Fibroblast of skin of scalp (primary cell): ENCODE measurements around the gene AGBL1.

Experiments used
- DNase-seq: peaks from one replicate; pipeline ENCODE4 v3.0.0-alpha.2; 2013

AGBL1 gene

DNA sequence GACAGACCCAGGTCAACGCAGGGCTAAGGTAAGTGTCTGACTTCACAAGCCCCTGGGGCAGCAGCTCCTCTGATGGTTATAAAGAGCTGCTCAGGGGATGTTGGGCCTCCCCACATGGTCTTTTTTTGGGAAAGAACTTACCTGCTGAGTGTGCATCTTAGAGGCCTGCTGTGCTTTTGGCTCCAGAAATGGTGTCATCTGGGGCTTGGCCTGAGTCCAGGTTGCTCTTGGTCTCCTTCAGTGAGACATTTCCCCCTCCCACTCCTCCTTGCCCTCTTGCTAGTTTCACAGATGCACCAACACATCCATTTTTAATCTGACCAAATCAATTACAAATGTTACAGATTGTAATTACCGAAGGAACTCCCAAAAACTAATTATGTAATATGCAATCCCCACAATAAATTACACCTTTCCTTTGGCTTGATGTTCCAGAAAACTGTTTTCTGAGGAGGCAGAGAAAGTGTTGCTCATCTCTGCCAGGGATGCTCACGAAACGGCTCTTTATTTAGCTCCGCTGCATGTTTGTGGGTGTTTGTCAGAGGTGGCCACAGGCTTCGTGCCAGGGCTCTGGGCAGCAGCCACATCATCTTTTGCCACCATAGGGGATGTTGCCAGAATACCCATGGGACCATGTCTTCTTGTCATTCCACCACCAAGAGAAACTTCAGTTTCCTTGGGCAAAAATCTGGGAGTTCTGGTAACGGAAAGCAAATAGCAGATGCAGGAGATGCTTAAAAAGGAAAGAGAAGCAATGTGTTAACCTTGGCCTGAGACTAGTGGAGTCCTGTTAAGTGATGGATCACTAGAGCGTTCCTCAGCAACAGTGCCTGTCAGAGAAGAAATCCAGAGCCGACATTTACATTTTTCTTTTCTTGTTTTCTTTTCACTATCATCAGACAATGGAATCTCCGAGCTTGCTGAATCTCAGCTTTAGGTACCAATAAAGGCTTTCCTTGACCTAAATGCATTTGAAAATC, 799.9 kb downstream of the AGBL1 start:
- DNase-seq, result peak; percentile 39

DNA sequence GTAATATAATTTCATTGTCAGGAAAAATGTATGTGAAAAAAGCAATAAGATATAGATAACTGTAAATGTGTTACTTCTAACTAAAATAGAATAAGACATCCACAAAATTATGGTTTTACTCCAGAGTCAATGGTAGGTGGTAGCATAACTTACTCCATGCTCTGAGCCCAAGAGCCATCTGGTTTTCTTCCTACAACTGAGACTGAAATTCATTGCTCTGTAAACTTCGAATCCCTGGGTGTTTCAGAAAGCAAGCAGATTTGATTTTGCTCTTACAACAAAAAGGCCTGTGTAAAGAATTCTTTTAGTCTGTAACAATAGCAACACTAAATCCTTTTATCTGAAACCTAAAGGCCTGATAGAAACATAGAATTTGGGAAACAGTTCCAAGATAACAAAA, 805.9 kb downstream of the AGBL1 start:
- DNase-seq, result no peak

DNA sequence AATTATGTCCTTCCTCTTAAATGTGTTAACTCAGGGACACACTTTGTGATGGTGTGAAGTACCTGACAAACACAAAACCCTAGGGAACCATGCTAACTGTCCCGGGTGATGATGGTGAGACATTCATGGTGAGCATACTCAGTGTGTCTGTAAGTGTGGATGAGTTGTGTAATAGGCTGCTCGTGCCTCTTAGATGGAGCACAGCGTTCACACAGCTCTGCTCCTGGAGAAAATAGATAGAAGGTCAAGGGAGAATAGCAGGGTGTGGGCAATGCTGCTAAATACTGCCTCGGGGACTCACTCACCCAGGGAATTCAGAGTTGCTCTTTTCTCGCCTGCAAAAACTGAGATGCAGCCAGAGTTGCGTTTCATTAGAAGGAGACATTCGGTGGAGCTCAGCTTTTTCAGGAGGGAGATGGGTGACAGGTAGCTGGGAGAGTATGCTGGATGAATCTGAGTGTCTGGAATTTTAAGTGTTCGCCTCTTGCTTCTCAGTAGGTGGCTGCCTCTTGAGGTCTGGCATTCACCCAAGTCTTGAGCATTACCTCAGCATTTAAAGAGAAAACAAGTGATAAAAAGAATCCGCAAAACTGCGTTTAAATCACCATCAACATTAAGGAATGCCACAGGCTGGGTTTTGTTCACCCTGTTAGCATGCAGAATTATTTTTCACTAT, 813.2 kb downstream of the AGBL1 start:
- DNase-seq, result peak; percentile 64

DNA sequence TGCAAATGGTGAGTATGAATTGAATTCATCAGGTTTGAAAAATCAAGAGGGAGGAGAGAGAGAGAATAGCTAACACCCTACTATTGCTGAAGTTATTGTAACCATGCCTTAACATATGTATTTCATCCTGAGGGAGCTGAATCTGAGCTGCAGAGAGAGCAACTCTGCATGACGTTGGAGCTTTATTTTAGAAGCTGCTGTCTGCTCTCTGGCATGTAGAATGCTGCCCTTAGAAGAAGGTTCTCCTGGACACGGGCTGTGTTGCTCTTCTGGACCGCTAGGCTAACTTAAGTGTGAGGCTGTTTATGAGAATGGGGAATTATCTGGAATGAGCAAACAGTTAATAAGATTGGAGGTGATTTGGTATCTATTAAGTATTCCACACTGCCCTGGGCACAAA, 814.6 kb downstream of the AGBL1 start:
- DNase-seq, result no peak

DNA sequence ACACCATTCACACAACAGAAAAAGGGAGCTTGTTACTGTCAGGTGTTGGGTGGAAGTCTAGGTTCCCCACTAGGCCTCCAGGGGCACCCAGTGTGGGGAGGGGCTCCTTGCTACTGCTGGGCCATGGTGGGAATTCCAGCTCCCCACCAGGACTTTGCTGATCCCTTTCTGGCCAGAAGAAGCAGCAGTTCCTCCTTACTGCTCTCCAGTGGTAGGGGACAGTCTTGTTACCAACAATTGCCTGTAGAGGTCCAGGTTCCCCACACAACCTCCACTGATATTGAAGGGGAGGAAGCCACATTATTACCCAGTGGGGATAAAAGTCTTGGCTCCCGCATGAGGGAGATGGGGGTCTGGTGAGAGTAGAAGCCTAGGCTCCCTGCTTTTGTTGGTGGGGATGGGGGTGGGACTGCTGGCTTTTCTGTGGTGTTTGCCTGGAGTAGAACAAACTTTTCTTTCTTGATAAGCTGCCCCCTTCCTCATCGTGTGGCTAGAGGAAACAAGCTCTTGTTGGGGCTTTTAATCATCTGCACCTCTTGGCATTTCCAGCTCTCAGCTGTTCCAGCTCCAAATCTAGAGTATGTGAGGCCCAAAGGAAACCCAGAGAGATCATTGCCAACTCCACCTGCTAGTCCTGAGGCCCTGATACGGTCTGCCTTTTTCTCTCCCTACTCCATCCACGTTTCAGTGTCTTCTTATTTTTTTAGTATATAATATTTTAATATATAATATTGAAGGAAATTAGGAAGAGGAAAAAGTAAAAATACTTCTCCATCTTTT, 824.2 kb downstream of the AGBL1 start:
- no peak for DNase-seq

DNA sequence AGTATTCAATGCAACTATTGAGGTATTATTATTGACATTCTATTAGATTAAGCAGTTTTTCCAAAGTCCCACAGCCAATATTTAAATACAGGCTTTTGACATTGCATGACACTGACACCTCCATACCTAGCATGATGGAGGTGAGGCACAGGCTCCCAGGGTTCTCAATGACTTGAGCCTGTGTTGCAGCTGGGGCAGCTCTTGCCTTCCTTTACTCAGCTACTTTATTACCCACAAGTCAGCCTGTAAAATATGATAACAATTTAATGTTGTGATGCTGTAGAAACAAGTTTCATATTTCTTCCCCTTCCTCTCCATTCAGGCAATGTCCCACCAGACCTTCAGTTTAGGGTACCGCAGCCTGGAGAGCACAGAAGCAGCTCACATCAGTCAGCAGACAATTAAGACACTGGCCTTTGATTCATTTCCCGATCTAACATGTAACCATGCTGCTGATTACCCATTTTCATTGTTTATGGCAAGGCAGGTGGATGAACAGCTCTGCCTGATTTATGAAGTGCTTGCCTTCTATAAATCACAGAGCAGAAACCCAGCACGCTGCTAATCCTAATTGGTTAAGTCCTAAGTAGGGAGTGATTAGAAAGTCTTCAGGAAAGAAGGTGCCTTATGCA, 826.1 kb downstream of the AGBL1 start:
- DNase-seq, result no peak

DNA sequence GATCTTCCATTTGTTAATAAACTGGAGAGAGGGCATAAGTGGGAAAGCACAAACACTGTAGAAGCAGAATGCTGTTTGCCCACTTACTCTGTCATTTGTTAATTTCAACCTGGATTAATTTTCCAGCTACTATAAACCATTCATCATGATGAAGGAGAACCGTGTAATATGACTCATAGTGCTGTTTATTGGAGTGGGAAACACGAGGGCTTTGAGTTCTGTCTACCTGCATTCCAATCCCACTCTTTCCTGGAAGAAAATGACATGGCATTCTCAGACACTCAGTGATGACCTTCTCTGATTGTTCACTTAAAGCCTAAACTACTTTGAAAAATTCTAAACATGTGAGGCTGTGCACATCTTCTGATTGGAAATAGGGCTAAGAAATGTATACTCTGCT, 826.7 kb downstream of the AGBL1 start:
- DNase-seq, result no peak

DNA sequence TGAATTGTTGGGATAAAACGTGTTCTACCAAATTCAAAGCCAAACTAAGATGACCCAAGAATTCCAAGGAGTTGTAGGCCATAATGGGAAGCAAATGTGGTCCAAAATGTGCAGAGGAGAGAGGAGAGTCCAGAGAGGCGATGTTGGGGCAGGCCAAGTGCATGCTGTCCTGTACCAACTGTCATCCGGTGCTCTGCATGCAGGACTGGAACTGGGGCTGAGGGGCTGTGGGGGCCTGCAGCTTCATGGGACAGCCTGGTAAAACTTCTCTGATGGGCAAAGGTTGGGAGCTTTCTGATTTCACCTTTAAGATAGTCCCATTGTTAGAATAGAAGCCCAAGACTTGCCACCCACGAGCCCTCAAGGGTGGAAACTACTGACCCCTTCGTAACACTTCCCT, 831.4 kb downstream of the AGBL1 start:
- no peak for DNase-seq

DNA sequence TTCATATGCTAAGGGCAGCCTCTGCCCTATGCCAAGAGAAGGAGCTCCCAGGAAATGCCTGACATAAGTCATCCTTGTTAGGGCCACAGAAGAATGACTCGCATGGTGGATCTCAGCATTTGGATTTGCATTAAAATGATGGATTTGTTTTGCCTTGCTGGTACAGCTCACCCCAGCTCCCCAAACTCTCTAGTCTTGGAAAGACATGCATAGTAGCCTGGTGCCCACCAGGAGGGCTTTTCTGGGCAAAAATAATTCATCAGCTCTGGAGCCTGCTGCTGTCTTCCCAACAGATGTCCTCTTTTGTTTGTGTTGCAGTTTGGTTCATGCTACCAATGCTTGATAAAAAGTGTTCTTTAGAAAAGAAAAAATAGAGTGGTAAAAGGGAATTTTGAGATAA, 833.0 kb downstream of the AGBL1 start:
- no peak for DNase-seq

DNA sequence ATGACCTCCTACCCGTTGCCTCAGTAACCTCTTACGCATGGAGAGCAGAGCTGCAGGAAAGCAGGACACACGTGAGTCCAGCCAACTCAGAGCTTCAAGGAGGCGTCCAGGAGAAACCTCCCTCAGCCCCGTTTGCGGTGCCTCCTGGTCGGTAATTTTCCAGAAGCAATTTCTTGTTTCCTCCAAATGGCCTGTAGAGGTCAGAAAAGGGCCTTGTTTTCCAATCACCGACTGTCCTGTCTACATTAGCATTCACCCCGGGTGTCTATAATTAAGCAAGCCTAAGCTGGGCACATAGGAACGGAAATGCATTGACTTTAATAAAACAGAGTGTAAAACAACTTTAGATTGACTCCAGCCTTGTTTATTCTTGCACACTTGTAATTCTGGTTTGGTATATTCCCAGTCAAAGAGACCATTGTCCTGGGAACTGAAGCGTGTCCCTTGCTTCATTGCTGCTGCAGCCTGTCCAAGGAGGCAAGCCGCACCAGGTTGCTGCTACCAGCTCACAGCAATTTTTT, 836.2 kb downstream of the AGBL1 start:
- DNase-seq, result peak; percentile 63

DNA sequence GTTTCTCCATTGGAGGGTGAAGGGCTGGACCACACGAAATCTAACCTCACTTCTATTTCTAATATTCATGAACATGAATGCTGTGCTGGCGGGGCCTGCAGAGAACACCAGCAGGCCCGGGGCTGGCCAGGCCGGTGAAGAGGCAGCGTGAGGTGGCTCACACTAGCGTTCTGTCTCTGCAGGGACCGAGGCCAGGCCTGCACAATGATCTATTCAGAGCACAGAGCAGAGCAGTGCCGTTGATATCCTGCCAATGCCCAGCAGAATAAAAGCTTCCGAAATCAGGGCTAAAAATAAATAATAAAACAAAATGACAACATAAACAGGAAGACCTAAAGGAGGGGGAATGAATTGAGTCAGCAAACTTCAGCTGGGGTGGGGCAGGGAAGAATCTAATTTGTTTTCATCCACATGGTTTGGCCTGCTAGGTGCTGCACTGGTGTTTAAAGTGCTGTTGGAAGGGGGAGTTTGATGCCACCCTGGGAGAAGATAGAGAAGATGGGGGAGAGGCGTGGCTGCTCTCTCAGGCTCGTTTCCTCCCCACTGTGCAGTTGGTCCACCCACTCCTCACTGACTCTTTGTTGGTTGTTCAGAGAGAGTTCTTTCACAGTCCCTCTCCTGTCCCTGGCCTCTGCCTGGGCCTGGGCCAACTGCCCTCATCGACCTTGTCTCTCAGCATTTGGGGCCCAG, 837.1 kb downstream of the AGBL1 start:
- DNase-seq, result no peak

DNA sequence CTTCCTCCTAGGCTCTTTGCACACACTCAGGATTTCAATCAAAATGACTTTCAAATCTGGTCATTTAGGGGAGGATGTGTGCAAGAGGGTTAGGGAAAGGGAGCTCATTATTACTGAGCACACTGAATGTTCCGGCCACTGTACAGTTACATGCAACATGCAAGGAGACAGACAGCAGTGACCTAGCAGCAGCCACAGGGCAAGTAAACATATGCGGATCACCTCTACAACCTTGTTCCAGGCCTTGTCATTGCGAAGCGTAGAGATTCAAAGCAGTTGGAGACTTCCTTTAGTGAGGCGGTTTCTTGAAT, 837.6 kb downstream of the AGBL1 start:
- DNase-seq, result no peak

DNA sequence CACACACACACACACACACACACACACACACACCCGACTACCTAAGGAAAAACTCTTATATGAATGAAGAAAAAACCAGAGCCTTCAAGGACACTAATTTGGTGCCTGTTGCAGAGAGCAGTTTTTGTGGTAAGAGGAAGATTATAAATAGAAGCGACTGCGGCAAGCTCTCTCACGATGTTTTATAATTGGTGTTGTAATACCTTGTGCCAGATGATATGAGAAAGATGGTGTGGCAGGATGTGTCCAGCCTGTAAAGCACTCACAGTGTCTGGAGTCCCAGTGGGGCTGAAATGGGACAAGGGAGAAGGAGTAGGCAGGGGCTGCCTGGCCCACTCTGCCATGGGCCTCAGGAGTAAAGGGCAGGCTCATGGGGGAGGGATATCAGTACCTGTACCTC, 839.9 kb downstream of the AGBL1 start:
- no peak for DNase-seq

DNA sequence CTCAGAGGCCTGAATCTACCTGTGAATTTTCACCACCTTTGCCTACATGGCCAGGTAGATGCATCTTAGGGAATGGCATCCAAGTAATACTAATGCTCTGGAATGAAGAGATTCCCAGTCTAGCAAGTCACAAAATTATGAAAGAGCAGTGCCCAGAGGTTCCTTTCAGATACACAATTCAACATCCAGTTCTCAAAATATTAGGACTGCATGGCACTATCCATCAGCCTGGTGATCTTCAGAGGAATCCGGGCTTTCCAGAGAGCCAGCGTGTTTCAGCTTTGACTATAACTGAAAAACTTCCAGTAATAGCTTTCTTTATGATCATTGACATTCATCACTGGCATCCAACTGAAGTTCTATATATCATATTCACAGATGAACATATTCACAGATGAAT, 849.8 kb downstream of the AGBL1 start:
- DNase-seq, result no peak

DNA sequence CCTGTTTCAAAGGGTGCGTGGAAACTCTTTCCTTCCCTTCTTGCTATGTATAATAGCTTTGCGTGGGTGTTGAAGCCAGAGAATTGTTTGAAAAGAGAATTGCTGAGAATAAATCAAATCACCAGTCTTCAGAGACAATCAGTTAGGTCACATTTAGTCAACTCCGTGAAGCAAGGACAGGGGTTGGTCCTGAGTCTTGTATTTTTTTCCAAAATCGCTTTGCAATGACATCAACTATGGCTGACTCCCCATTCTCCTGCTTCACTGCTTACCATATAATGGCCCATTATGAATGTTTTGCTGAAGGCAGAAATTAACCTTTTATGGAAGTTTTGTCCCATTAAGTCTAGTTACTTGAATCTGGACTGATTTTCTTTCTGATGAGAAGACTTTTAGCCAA, 852.8 kb downstream of the AGBL1 start:
- no peak for DNase-seq

DNA sequence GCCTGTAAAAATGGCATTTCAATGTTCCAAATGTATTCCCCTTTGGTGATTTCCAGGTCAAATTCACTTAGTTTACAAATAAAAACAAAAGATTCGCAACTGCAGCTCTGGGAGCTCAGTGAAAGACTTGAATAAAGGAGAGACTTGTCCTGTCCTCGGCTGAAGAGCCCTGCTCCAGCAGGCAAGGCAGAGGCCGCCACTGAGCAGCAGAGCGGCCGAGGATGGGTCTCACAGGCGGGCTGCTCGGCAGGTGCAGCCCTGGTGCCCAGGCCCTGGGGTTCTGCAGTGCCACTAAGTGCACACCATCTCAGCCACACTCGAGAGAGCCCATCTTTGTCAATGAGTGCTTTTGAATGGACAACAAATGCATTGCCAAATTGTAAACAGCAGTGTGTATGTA, 856.2 kb downstream of the AGBL1 start:
- no peak for DNase-seq

DNA sequence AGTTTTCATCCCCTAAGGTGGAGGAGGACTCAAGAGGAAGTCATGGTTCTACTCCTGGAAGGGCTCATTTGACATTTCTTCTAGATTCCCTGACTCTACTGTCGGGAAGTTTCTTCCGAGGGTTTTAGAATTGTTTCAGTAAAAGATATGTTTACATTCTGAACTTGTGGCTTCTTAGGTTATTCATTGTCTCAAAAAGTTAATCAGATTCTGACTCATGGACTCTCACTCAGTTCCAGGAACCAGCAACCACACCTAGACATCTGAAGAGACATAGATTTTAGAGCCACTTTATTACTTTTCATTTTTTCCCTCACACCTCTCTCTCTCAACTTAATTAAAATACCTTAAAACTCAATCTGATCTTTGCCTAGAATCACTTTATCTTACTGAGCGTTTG, 862.6 kb downstream of the AGBL1 start:
- no peak for DNase-seq

DNA sequence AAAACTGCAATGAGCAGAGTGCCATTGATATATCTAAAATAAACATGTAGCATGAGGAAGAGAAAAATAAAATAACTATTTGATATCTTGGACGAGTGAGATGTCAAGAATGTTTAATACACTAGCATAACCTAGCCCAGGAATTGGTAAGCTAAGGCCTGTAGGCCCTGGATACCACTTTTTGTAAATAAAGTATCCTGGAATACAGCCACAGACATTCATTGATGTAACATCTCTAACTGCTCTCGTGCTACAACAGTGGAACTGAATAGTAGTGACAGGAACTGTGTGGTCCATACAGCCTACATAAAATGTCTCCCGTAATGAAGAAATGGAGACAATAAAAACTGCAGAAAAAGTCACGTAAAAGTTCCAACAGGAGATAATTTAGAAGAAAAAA, 869.0 kb downstream of the AGBL1 start:
- no peak for DNase-seq

DNA sequence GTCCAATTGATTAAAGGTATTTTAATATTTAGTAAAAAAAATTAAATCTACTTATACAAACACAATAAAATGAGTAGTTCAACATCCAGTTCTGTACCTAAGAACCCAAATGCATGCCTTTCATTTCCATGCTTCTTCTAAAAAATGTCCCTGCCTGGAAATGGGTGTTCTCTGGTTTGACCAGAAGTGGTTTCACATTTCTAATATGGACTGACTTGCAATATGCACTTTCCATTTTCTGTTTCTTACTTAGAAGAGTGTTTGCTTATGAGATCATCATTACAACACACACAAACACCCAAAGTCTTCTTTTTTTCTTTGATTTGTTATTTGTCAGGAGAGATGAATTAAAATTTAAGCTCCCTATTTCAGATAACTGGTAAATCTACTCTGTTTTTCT, 879.6 kb downstream of the AGBL1 start:
- no peak for DNase-seq

DNA sequence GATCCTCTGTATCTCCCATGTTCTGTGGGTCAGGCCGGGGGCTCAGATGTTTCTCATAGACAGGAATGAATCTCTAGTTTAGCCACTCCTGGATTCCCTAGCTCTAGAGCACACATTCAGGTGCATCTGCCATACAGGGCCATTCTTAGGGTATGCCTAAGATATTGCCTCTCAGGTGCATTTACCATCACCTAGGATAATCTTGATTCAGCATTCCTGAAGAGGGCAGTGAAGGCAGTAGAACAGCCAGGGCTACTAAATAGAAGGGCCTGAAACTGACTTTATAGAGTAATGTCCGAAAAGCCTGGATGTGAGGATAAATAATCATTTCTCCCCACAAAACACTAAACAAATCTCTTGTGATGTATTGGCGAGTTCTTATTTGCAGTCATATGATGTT, 882.0 kb downstream of the AGBL1 start:
- DNase-seq, result no peak

DNA sequence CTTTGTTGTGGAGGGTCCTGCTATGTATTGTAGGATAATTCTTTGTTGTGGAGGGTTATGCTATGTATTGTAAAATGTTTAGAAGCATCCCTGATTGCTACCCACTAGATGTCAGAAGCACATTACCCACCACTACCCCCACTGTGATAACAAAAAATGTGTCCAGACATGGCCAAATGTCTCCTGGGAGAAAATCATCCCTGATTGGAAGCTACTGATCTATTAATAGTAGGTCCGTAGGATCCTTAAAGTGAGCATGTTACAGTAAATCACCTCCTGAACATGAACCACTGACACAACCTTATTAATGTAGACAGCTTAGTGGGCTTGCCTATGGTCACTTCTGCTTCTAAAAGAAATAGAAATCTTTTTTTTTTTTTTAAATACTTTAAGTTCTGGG, 884.6 kb downstream of the AGBL1 start:
- DNase-seq, result no peak

DNA sequence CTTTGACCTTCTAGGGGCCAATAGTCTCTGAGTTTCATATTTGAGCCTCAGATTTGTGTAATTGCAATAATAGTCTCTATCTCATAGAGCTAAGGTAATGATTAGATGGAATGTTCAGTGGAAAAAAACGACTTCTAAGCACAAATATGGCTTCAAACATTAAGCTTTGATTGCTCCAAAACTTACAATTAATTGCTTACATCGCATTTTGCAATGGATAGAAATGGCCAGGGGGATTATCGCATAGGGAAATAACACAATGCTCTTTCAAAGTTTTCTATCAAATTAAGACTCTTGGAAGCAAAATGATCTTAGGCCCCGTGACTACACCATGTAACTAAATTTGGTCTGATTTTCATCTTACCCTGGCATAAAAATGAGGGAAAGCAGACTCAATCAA, 888.6 kb downstream of the AGBL1 start:
- no peak for DNase-seq
